Endothelial cell of umbilical vein (primary cell): ENCODE data around the gene FOXS1.

Experiments used
- CTCF ChIP-seq, 2 donors: IDR thresholded peaks; 1 replicate in 1 of 2; 2 replicates in 1 of 2; pipeline ENCODE4 v1.5.1; 2011; ENCODE audit warnings: low read length in 2 of 2, mild to moderate bottlenecking in 2 of 2, moderate library complexity in 2 of 2, control low read depth in 1 of 2, inconsistent platforms in 1 of 2, low read depth in 1 of 2; ENCODE audit not compliant: insufficient read depth in 1 of 2; ENCODE audit errors: extremely low read depth in 1 of 2
- EZH2 ChIP-seq: IDR thresholded peaks from 2 replicates; pipeline ENCODE4 v1.6.1; 2012; ENCODE audit warnings: borderline replicate concordance, low read depth, mild to moderate bottlenecking, moderate library complexity, low read length, inconsistent platforms; ENCODE audit not compliant: severe bottlenecking
- FOS ChIP-seq: IDR thresholded peaks from 2 replicates; pipeline ENCODE4 v1.6.1; 2011; ENCODE audit warnings: mild to moderate bottlenecking, low read length, moderate library complexity, borderline replicate concordance; ENCODE audit not compliant: insufficient read depth
- GATA2 ChIP-seq: IDR thresholded peaks from 2 replicates; pipeline ENCODE4 v1.7.0; 2011; ENCODE audit warnings: low read depth, mild to moderate bottlenecking, moderate library complexity, mixed read lengths, low read length; ENCODE audit not compliant: insufficient read length, insufficient read depth
- JUN ChIP-seq: IDR thresholded peaks from 2 replicates; pipeline ENCODE4 v1.6.1; 2011; ENCODE audit warnings: borderline replicate concordance, low read depth; ENCODE audit not compliant: insufficient read length, insufficient read depth
- MAX ChIP-seq: IDR thresholded peaks from 2 replicates; pipeline ENCODE4 v1.6.1; 2011; ENCODE audit not compliant: insufficient read depth, insufficient read length
- MYC ChIP-seq: IDR thresholded peaks from one replicate; pipeline ENCODE4 v1.6.1; 2011; ENCODE audit warnings: mild to moderate bottlenecking, low read depth, low read length
- POLR2A ChIP-seq: IDR thresholded peaks from 2 replicates; pipeline ENCODE4 v1.6.1; 2012; ENCODE audit warnings: low read depth, mild to moderate bottlenecking, control low read depth, low read length
- POLR2AphosphoS5 ChIP-seq: IDR thresholded peaks from 2 replicates; pipeline ENCODE4 v1.6.1; 2012; ENCODE audit warnings: low read depth, mild to moderate bottlenecking, control low read depth, low read length, moderate library complexity; ENCODE audit not compliant: insufficient read depth

GRCh38 chr20:31811198-31811597 is 34.2 kb downstream of the FOXS1 start:
- no peak for TF ChIP-seq MYC
- no peak for TF ChIP-seq CTCF (IDR thresholded peaks at IDR 0.05; ENCODE audit: extremely low read depth in 1 of 2, insufficient read depth in 1 of 2, low read depth in 1 of 2, low read length in 2 of 2)
- no peak for TF ChIP-seq POLR2A
- TF ChIP-seq POLR2AphosphoS5: no peak
- no peak for TF ChIP-seq MAX
- no peak for TF ChIP-seq EZH2
- TF ChIP-seq JUN: no peak
- no peak for TF ChIP-seq FOS
- no peak for TF ChIP-seq GATA2
